HepG2 (cell line): ENCODE data around the gene LTB4R2. TPM values are rescaled to one million over a fixed set of nuclear protein-coding genes. Genes with fewer than 3 reads are reported as not detected.
A peak's percentile ranks its signal among the peaks of the same experiment; 100 is the strongest.

ENCODE experiments used
- ATAC-seq: fragments of 200-7000 bp; cut with Tn5 transposase; 3 replicates; pipeline ENCODE4 v1.9.1; 2020; ENCODE audit warnings: mild to moderate bottlenecking, moderate library complexity
- BruUV-seq: library from RNA; stranded (reverse); fragments of 400-500 nt; replicated peaks from 2 replicates; lab custom pipeline; 2021; lab: Mats Ljungman, UMichigan
- CTCF ChIA-PET: fragments of 300-600 bp; formaldehyde crosslinking; extraction: SDS; loops from one replicate; lab custom pipeline; 2021; ENCODE audit warnings: low total read pairs, inconsistent platforms, low intra/inter-chr PET ratio; lab: Yijun Ruan, JAX
- POLR2A ChIA-PET: fragments of 350-600 bp; sonication (Branson Sonifier 250); formaldehyde crosslinking; loops from one replicate; lab custom pipeline; 2020; ENCODE audit warnings: antibody characterized with exemption, inconsistent platforms; lab: Yijun Ruan, JAX
- DNase-seq: peaks from one replicate; pipeline ENCODE4 v3.0.0-alpha.2; 2015; ENCODE audit warnings: low spot score
- FAIRE-seq: peaks from 3 replicates; lab custom pipeline; 2011; peaks lifted over from hg19 to GRCh38; lab: Jason Lieb, UNC
- H2AFZ ChIP-seq: one replicate; pipeline ENCODE4 v1.6.1; 2011; ENCODE audit warnings: low read length, inconsistent platforms
- H3K27ac ChIP-seq: fragments of 300-600 bp; 3 replicates; pipeline ENCODE4 v1.8.0; 2011; ENCODE audit warnings: mixed run types, mild to moderate bottlenecking, mixed read lengths, low read length, inconsistent platforms; ENCODE audit not compliant: insufficient read depth; ENCODE audit errors: extremely low read length
- H3K27me3 ChIP-seq, 2 experiments: fragments of 200-600 bp in 1 of 2; 2 replicates in 1 of 2; 3 replicates in 1 of 2; pipeline versions ENCODE4 v1.6.0 to v1.8.0; 2011; ENCODE audit warnings: low read length in 2 of 2, mild to moderate bottlenecking in 2 of 2, moderate library complexity in 2 of 2, inconsistent platforms in 1 of 2; ENCODE audit not compliant: insufficient read depth in 2 of 2, control insufficient read depth in 1 of 2
- H3K36me3 ChIP-seq, 2 experiments: fragments of 200-600 bp in 1 of 2; replicated peaks in 1 of 2; 2 replicates in 1 of 2; 3 replicates in 1 of 2; pipeline versions ENCODE4 v1.5.1 to v1.8.0; 2011; ENCODE audit warnings: low read length in 2 of 2, inconsistent platforms in 1 of 2; ENCODE audit not compliant: insufficient read depth in 2 of 2, control insufficient read depth in 1 of 2
- H3K4me1 ChIP-seq: 2 replicates; pipeline ENCODE4 v1.5.1; 2012; ENCODE audit warnings: low read length, inconsistent platforms; ENCODE audit not compliant: insufficient read depth
- H3K4me2 ChIP-seq: 2 replicates; pipeline ENCODE4 v1.6.0; 2011; ENCODE audit warnings: low read depth, low read length, inconsistent platforms
- H3K4me3 ChIP-seq, 3 experiments: fragments of 200-600 bp in 1 of 3; sonication (generic), shearing (Covaris generic) in 1 of 3; replicated peaks in 1 of 3; 2 replicates each; pipeline ENCODE4 v1.5.1; 2011 to 2016; ENCODE audit warnings: low read length in 3 of 3, inconsistent platforms in 2 of 3, low read depth in 2 of 3, mild to moderate bottlenecking in 2 of 3, control low read depth in 1 of 3, mixed read lengths in 1 of 3; ENCODE audit not compliant: insufficient read depth in 1 of 3
- H3K79me2 ChIP-seq: one replicate; pipeline ENCODE4 v1.6.1; 2011; ENCODE audit warnings: low read length, inconsistent platforms; ENCODE audit not compliant: insufficient read depth
- H3K9ac ChIP-seq: 2 replicates; pipeline ENCODE4 v1.6.0; 2011; ENCODE audit warnings: mild to moderate bottlenecking, low read depth, low read length, inconsistent platforms; ENCODE audit not compliant: insufficient read depth
- H3K9me3 ChIP-seq: 2 replicates; pipeline ENCODE4 v1.5.1; 2012; ENCODE audit warnings: mild to moderate bottlenecking, low read length
- H4K20me1 ChIP-seq: 2 replicates; pipeline ENCODE4 v1.6.0; 2011; ENCODE audit warnings: inconsistent platforms, mild to moderate bottlenecking, low read length, moderate library complexity; ENCODE audit not compliant: insufficient read depth
- FOSL1 ChIP-seq: sonication (generic); formaldehyde crosslinking; IDR thresholded peaks from 2 replicates; pipeline ENCODE4 v1.9.0; 2021; ENCODE audit warnings: missing genetic modification reagents, borderline replicate concordance
- HIVEP1 ChIP-seq: sonication (generic); formaldehyde crosslinking; IDR thresholded peaks from 2 replicates; pipeline ENCODE4 v1.4.0; 2020; ENCODE audit warnings: mild to moderate bottlenecking, missing genetic modification reagents
- JUN ChIP-seq: sonication (generic); formaldehyde crosslinking; IDR thresholded peaks from 2 replicates; pipeline ENCODE4 v1.4.0; 2020; ENCODE audit warnings: mild to moderate bottlenecking, missing genetic modification reagents
- NR2F6 ChIP-seq, 2 experiments: IDR thresholded peaks; 2 replicates each; pipeline ENCODE4 v1.6.1; 2016; ENCODE audit warnings: antibody characterized with exemption in 1 of 2, mild to moderate bottlenecking in 1 of 2
- SPEN ChIP-seq: sonication (generic); formaldehyde crosslinking; IDR thresholded peaks from 2 replicates; pipeline ENCODE4 v1.5.1; 2020; ENCODE audit warnings: low read depth, mild to moderate bottlenecking, missing genetic modification reagents
- THRA ChIP-seq: sonication (generic); formaldehyde crosslinking; IDR thresholded peaks from 2 replicates; pipeline ENCODE4 v1.4.0; 2020; ENCODE audit warnings: missing genetic modification reagents, borderline replicate concordance
- ZBTB7A ChIP-seq: sonication (generic); formaldehyde crosslinking; IDR thresholded peaks from 2 replicates; pipeline ENCODE4 v1.8.0; 2022; ENCODE audit warnings: mild to moderate bottlenecking, missing genetic modification reagents
- ZKSCAN8 ChIP-seq: IDR thresholded peaks from 2 replicates; pipeline ENCODE4 v1.6.1; 2016; ENCODE audit warnings: borderline replicate concordance, missing genetic modification reagents, missing compliant biosample characterization
- ZNF260 ChIP-seq: sonication (generic); formaldehyde crosslinking; IDR thresholded peaks from 2 replicates; pipeline ENCODE4 v1.4.0; 2020; ENCODE audit warnings: missing genetic modification reagents, low read depth, mild to moderate bottlenecking, borderline replicate concordance
- ZNF761 ChIP-seq: sonication (generic); formaldehyde crosslinking; conservative IDR thresholded peaks from 2 replicates; pipeline ENCODE4 v1.4.0; 2020; ENCODE audit warnings: mild to moderate bottlenecking, missing genetic modification reagents
- ZNF781 ChIP-seq: sonication (generic); formaldehyde crosslinking; IDR thresholded peaks from 2 replicates; pipeline ENCODE4 v1.5.1; 2020; ENCODE audit warnings: borderline replicate concordance, mild to moderate bottlenecking, missing genetic modification reagents; ENCODE audit errors: not compliant biosample characterization
- WGBS: methylation state at CpG from one replicate; pipeline ENCODE4 v1.1.6; 2017; ENCODE audit warnings: low lambda C conversion rate; 5-methylcytosine and 5-hydroxymethylcytosine counted together
- in situ Hi-C: cut with HindIII; loops from 2 replicates; pipeline ENCODE4 v1.10.0; 2017; ENCODE audit warnings: low pct_unique_long_range_greater_than_20kb; ENCODE audit not compliant: extremely low pct_ligation_motif_present
- intact Hi-C: fragments of 100-400 bp; cut with micrococcal nuclease; formaldehyde crosslinking; loops from one replicate; pipeline ENCODE4 v1.10.0; 2022; ENCODE audit not compliant: unreplicated experiment
- polyA plus RNA-seq, 8 experiments: library from polyadenylated mRNA; depleted of rRNA in 3 of 8; stranded (reverse) in 7 of 8; unstranded in 1 of 8; fragments of >200 nt; fragmentation: Illumina TruSeq in 4 of 8; extraction: Trizol in 4 of 8; gene quantifications; 2 replicates each; pipeline versions ENCODE4 v1.2.1 to v1.2.3, GENCODE V29; 2011 to 2016; ENCODE audit warnings: low read depth in 4 of 8, missing spikeins in 1 of 8, mixed read lengths in 1 of 8; ENCODE audit not compliant: insufficient read depth in 1 of 8
- total RNA-seq, 5 experiments: library from RNA; depleted of rRNA; stranded (reverse); fragments of >200 nt; fragmentation: Illumina TruSeq; extraction: Trizol; gene quantifications; 2 replicates each; pipeline ENCODE4 v1.2.3, GENCODE V29; 2016; ENCODE audit warnings: low read depth in 1 of 5
- TF ChIP-seq, protein P1 (sequence below): sonication (generic); formaldehyde crosslinking; IDR thresholded peaks from 2 replicates; pipeline ENCODE4 v1.5.0; 2020; ENCODE audit warnings: missing genetic modification reagents, mild to moderate bottlenecking, borderline replicate concordance
- TF ChIP-seq, protein P2 (sequence below): sonication (generic); formaldehyde crosslinking; IDR thresholded peaks from 2 replicates; pipeline ENCODE4 v1.5.1; 2020; ENCODE audit warnings: mild to moderate bottlenecking, missing genetic modification reagents, borderline replicate concordance

Gene LTB4R2
- total and polyA plus RNA-seq, 2 of the 13 experiments (the other 11 are each of a cell fraction or from before 2014, with no cell fraction given) = 3.9 to 6.9 TPM

DNA sequence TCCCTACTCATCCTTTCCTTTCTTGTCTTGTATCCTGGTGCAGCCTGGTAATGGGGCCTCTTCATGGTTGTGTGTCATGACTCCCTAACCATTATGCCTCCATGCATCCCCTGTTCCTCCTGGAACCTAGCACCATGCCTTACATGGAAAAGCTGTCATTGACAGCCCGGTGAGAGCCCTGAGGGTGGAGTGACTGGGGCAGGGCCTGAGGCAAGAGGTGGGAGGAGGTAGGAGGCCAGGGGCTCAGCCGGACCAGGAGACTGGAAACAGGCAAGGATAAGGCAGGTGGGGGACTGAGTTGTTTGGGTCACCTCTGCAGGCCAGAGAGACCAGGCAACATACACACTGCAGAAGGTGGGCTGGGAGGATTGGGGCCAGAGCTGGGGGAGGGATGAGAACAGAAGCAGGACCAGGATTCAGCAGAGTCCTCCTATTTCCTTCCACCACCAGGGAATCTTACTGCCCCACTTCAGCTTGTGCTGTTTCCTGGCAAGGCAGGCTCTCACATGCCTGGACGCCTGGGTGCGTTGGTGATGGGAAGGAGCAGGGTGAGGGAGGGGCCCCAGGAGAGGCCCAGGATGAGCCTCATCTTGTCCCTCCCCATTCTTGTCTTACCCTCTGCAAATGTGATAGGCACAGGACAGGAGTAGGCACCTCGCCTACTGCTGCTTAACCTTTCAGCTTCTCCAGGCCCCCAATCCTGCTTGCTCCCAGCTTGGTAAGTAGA, at the start of gene LTB4R2 (continued):
- TF ChIP-seq SPEN (CRISPR knock-in tag) (peak; percentile 1; the same call in 1 of the 2 replicates), HIVEP1 (CRISPR knock-in tag) (no peak)

DNA sequence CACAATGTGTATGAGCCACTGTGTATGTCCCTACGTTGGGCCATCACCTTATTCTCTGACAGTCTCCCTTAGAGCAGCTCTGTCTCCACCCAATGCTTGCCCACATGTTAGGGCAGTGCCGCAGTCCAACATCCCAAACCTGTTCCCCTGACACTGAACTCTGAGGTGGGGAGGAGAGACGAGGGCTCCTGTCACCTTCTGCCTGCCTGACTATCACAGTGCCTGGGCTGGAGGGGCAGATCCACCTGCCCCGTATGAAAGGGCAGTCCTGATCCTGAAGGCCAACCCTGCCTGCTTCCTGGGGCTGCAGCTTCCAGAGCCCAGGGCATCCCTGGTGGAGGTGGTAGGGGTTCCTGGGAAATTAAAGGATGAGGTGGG, 49.2 kb upstream of the LTB4R2 start:
- H3K4me2 ChIP-seq = 0 out of 2 replicates have a peak overlapping the region, but pooled peaks have one; percentile 16
- no TSS peak for BruUV-seq
- DNase-seq (no peak), FAIRE-seq (no peak), ATAC-seq (peak; percentile 16)
- no peak overlapping the region for H2AFZ ChIP-seq
- H3K4me3 ChIP-seq = no peak overlapping the region
- H3K9ac ChIP-seq = no peak overlapping the region
- in situ Hi-C loops = no loop called here
- intact Hi-C loops = no loop called here
- H3K27me3 ChIP-seq = no peaks in the 10 kb centered on the region
- whole genome bisulfite sequencing = 82% methylated on average over 4 of the region's 4 CpGs
- no peak overlapping the region for H3K27ac ChIP-seq
- no peaks in the 10 kb centered on the region for H3K79me2 ChIP-seq
- CTCF ChIA-PET = no interaction called here
- H4K20me1 ChIP-seq = no peaks in the 10 kb centered on the region
- H3K9me3 ChIP-seq = no peaks in the 10 kb centered on the region
- POLR2A ChIA-PET = interaction anchor here (2.1 to 16.5 kb wide), 3 partner anchors 8 to 20 kb away, joined by 8 to 435 read pairs (median 254); partner anchors contain the start of genes RABGGTA and TINF2
- H3K36me3 ChIP-seq = peaks cover 0 to 7% of the 10 kb centered on the region in 2 experiments; a peak in 1 of 5 replicates
- peaks cover 27% of the 10 kb centered on the region for H3K4me1 ChIP-seq
- TF ChIP-seq ZKSCAN8 (CRISPR knock-in tag) = no peak
- TF ChIP-seq, protein P1, sequence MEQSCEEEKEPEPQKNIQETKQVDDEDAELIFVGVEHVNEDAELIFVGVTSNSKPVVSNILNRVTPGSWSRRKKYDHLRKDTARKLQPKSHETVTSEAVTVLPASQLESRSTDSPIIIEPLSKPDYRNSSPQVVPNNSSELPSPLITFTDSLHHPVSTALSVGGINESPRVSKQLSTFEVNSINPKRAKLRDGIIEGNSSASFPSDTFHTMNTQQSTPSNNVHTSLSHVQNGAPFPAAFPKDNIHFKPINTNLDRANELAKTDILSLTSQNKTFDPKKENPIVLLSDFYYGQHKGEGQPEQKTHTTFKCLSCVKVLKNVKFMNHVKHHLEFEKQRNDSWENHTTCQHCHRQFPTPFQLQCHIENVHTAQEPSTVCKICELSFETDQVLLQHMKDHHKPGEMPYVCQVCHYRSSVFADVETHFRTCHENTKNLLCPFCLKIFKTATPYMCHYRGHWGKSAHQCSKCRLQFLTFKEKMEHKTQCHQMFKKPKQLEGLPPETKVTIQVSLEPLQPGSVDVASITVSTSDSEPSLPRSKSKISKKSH (CRISPR knock-in tag) = 0 out of 2 replicates have a peak, but pooled peaks have one; percentile 10
- TF ChIP-seq, protein P2, sequence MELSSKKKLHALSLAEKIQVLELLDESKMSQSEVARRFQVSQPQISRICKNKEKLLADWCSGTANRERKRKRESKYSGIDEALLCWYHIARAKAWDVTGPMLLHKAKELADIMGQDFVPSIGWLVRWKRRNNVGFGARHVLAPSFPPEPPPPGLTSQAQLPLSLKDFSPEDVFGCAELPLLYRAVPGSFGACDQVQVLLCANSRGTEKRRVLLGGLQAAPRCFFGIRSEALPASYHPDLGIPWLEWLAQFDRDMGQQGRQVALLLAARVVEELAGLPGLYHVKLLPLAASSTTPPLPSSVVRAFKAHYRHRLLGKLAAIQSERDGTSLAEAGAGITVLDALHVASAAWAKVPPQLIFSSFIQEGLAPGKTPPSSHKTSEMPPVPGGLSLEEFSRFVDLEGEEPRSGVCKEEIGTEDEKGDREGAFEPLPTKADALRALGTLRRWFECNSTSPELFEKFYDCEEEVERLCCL (CRISPR knock-in tag) = 0 out of 2 replicates have a peak, but pooled peaks have one; percentile 32
- TF ChIP-seq ZNF781 (CRISPR knock-in tag) = no peak
- TF ChIP-seq ZNF761 (CRISPR knock-in tag) = no peak
- TF ChIP-seq THRA = no peak
- 0 out of 2 replicates have a peak, but pooled peaks have one; percentile 36 for TF ChIP-seq ZBTB7A
- 0 out of 2 replicates have a peak, but pooled peaks have one; percentile 19 for TF ChIP-seq JUN
- no peak for TF ChIP-seq FOSL1 (CRISPR knock-in tag)
- TF ChIP-seq ZNF260 (CRISPR knock-in tag) = no peak
- TF ChIP-seq NR2F6 (IDR thresholded peaks at IDR 0.05) = no peak
- TF ChIP-seq NR2F6 (CRISPR knock-in tag; IDR thresholded peaks at IDR 0.05) = no peak
